Effector CD4-positive, alpha-beta T cell (primary cell): ENCODE measurements around the gene TUBB.
"Not testable (repeated sequence)": the region's sequence is repeated elsewhere in the genome, so short reads cannot be mapped to it uniquely, and the experiment has no call there.

Experiments used
- DNase-seq: peaks from one replicate; pipeline ENCODE4 v3.0.0-alpha.2; 2020

TUBB gene

DNA sequence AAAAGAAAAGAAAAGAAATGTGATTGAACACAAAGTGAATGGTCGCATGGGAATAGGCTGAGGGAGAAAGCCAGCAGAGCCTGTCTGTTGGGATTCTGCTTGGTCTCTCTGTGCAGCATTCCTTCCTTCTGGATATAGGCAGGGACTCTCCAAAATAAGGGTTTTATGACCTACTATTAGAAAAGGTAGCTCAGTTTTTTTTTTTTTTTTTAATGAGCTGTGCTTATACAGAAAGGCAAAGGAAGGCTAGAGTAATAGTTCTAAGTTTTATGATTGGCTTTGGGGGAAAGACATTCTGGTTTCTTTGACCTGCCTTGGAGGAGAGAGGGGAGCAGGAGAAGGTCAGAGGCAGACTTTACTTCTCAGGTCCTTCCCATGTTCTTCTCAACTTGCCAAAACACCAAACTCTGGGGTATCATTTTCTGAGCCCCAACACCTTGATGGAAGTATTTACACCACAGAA is 43.0 kb downstream of the TUBB start:
- DNase-seq, result no peak

DNA sequence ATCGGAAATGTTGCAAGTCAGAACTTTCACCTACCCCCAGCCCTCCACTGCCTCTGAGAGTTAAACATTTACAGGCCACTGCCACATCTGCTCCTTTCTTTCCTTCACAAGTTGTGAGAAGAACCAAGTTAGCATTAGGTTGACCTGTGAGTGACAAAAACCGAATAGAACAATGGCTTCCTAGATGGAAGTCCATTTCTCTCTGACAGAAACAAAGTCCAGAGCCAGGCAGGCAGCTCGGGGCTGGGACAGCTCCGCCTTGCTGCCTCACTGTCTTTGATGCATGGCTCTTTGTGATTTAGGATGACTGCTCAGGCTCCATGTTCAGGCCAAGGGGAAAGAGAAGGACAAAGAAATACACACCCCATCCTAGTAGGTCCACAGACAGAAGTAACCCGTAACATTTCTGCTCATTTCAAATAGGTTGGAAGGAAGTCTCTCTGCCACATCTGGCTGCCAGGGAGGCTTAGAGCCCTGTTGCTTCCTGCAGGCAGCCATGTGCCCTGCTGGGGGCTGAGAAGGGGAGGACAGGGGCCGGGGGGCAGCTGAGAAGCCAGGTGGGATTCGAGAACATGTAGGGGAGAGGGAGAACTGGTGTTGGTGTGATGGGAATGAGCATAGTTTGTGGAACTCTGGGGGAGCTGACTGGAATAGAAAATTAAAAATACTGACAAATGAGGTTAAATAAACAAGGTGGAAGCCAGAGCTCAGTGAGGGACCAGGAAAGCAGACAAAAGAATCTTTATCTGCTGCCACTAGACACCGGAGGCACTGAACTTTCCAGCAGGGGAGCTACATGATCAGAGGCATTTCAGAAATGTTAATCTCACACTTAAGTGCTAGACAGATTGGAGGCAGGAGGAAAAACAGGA is 43.7 kb downstream of the TUBB start:
- DNase-seq, result no peak

DNA sequence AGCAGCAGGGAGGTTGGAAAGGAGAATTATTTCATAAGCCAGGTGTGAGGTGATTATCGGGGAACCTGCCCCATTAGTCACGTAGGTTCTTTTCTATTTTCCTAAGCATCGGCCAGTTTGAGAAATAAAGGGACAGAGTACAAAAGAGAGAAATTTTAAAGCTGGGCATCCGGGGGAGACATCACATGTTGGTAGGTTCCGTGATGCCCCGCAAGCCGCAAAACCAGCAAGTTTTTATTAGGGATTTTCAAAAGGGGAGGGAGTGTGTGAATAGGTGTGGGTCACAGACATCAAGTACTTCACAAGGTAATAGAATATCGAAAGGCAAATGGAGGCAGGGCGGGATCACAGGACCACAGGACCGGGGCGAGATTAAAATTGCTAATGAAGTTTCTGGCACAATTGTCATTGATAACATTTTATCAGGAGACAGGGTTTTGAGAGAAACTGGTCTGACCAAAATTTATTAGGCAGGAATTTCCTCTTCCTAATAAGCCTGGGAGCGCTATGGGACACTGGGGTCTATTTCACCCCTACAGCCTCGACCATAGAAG is 44.4 kb downstream of the TUBB start:
- DNase-seq, result not testable (repeated sequence)

DNA sequence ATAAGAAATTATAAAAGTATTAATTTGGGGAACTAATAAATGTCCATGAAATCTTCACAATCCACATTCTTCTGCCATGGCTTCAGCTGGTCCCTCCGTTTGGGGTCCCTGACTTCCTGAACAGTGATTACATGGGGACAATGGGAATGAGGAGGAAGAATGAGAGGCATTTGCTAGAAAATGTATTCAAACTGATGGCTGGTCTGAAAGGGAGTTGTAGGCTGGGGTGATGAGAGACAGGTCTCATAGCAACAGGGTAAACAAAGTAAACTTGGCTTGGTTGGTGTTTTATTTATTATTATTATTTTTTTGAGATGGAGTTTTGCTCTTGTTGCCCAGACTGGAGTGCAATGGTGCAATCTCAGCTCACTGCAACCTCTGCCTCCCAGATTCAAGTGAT is 45.3 kb downstream of the TUBB start:
- not testable (repeated sequence) for DNase-seq

DNA sequence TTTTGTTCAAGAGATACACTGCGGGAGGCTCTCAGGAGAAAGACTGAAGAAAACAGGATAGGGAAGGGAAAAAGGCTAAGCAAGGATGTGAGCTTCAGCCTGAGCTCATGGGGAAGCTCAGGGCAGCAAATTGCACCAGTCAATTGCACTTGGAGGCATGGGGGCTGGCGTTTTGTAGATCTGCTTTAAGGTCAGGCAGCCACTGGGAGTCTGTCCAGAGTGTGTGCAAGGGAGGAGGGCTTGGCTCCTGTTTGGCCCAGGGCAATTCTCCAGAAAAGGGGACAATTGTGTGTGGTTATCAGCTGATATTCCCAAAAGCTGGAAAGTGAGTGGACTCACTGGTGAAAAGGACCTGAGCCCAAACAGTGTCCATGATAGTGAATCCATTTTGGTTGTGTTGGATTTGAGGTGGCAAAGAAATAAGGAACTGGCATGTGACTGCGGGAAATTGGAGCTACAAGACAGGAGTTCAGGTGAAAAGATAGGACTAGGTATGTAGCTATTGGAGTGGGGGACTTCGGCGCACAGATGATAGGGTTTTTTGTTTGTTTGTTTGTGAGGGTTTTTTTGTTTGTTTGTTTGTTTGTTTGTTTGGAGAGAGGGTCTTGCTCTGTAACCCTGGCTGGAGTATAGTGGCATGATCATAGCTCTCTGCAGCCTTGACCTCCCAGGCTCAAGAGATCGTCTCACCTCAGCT is 46.5 kb downstream of the TUBB start:
- no peak for DNase-seq

DNA sequence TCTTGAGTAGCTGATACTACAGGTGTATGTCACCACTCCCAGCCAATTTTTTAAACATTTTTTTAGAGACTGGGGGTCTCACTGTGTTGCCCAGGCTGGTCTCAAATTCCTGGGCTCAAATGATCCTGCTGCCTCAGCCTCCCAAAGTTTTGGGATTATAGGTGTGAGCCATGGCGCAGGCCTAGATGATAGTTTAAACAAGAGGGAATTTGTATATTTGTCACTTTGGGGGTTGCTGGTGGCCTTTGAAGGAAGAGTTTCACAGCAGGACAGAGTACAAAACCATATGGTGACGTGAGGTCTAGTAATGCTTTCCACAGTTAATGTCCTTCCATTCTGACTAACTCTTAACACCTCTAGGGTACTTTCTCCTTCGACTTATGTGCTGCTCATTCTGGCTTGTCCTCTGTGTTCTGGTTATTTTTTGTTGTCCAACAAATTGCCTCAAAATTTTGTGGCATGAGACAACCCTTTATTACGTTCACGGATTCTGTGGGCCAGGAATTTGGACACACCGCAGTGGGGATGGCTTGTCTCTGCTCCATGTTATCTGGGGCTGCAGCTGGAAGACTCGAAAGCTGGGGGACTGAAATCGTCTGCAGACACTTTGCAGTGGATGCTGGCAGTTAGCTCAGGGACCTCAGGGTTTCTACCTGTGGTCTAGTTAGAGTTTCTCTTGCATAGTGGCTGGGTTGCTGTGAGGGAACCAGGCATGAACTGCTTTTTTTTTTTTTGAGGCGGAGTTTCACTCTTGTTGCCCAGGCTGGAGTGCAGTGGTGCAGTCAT is 47.2 kb downstream of the TUBB start:
- DNase-seq, result no peak

DNA sequence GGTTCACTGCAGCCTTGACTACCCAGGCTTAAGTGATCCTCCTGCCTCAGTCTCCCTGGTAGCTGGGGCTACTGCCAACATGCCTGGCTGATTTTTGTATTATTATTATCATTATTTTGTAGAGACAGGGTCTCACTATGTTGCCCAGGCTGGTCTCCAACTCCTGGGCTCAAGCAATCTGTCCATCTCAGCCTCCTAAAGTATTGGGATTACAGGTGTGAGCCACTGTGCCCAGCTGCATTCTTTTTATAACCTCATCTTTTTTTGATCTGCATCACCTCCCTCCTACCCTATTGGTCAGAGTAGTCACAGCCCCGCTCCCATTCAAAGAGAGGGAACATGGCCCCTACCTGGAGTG is 47.8 kb downstream of the TUBB start:
- DNase-seq, result no peak

DNA sequence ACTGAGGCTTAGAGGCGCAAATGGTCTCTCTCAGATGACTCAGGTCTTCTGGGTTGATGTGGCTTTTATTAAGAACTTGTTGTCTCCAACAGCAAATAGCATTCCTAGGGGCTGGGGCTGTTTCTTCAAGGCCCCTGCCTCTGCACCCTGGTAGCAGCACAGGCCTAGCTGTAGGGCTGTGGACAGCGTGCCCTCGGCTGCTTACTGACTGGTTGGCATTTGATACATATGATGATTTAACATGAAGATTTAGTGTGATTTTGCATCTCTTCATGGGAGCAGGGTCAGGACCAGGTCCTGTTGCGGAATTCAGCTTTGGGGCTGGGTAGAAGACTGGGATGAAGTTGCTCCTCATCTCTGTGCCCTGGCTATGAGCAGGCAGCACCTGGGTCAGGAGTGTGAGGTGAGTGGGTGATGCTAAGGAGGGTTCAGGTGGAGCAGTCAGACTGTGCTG is 48.5 kb downstream of the TUBB start:
- DNase-seq, result no peak

DNA sequence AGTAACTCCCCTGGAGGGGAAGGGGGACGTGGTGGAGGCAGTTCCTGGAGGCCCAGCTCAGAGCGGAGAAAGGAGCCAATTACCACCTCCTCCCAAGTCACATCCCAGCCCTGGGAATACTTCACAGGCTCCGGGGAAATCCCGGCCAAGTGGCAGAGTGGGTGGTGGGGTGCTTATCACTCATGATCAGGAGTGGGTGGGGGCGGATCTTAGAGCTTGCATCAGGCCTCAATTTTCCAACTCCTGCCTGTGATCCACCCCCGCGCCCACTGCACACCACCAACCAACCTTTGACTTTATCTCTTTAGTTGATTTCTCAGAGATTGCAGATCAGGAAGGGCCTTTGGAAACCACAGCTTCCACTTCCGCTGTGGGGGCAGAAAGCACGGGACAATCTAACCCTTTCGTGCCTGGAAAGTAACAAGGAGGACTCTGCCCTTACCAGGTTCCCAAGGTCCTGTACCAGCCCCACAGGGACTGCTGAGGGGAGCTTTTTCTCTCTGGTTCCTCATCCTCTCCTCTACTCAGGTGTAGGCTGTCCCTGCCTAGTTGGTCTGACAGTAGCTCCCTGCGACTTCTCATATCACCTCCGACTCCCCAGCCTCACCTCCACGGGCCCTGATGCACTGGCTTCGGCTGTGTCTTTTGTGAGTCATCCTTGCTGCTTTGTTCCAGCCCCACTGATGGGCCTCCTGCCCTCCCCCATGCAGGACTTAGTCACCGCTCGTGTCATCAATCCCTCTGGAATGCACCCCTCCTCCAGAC is 49.1 kb downstream of the TUBB start:
- DNase-seq, result peak; percentile 40

DNA sequence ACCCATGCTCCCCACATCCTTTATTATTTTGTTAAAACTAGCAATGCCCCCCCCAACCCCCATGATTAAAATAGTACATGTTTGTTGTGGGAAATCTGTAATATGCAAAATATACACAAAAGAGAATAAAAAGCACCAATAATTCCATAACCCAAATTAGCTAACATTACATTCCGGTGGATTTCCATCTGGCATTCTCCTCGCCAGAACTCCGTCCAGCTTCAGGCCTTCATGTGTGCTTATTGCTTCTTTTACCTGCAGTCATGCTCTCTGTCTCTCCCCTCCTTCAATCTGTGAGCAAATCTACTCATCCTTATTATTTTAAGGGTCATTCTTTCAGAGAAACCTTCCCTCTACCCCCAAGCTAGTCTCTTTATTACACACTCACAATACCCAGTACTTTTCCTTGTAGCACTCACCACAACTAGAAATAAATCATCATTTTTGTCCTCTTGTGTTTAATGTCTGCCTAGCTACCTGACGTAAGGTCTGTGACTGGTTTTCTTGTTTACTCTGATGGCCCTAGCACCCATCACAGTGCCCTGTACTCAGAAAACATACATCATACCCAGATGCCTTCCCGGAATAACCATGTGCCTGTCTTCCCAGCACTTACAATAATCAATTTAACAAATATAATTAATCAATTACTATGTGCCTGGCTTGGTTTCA is 49.8 kb downstream of the TUBB start:
- no peak for DNase-seq

DNA sequence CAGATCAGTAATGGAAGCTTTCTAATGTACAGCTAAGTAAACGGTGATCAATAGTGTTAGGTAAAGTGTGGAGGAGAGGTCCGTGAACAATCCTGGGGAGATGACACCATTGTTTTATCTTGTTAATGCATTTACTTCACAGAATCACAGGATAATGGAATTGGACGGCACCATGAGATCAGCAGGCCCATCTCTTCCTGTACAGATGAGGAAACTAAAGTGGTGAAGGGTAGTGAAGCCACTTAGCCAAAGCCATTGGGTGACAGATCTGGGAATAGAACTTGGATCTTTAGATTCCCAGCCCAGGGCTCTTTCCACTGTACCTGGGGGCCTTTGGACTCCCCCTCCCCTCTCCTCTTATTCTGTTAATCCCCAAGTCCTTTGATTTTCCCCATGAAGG is 50.4 kb downstream of the TUBB start:
- DNase-seq, result no peak

DNA sequence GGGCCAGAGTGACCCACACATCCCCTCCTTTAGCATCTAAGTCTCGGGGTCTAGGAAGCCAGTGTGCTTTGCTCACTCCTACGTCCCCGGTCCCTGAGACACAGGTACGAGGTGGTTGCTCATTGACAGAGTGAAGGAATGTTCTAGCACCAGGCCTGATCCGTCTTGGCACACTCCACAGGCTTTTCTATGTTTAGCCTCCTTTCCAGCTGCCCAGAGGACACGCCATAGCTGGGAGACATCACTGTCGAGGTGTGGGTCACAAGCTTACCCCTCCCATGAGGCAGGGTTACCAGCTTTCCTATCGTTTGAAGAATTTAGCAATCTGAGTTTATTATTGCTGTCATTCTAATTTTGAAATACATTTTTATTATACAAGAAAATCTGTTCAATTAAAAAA is 54.5 kb downstream of the TUBB start:
- no peak for DNase-seq
